HEK293T (cell line): ENCODE results near the gene RPS27A.

Source experiments
- ARNT ChIP-seq: fragments of 450-650 bp; IDR thresholded peaks from 2 replicates; pipeline ENCODE4 v1.6.1; 2017; ENCODE audit warnings: mild to moderate bottlenecking
- BHLHE40 ChIP-seq: fragments of 450-650 bp; IDR thresholded peaks from 2 replicates; pipeline ENCODE4 v1.6.1; 2016; ENCODE audit warnings: mild to moderate bottlenecking, moderate library complexity, borderline replicate concordance
- CTBP1 ChIP-seq: fragments of 450-650 bp; IDR thresholded peaks from 2 replicates; pipeline ENCODE4 v1.6.1; 2016; ENCODE audit warnings: borderline replicate concordance
- ELF4 ChIP-seq: fragments of 450-650 bp; IDR thresholded peaks from 2 replicates; pipeline ENCODE4 v1.6.1; 2017; ENCODE audit warnings: antibody characterized with exemption
- FOXA1 ChIP-seq: fragments of 450-650 bp; IDR thresholded peaks from 2 replicates; pipeline ENCODE4 v1.6.1; 2016; ENCODE audit warnings: mild to moderate bottlenecking
- FOXM1 ChIP-seq: fragments of 450-650 bp; IDR thresholded peaks from 2 replicates; pipeline ENCODE4 v1.6.1; 2017; ENCODE audit warnings: mild to moderate bottlenecking, borderline replicate concordance
- HDGF ChIP-seq: fragments of 450-650 bp; IDR thresholded peaks from 2 replicates; pipeline ENCODE4 v1.6.1; 2017; ENCODE audit warnings: antibody characterized with exemption, borderline replicate concordance
- LEF1 ChIP-seq: fragments of 450-650 bp; IDR thresholded peaks from 2 replicates; pipeline ENCODE4 v1.6.1; 2017; ENCODE audit warnings: mild to moderate bottlenecking, borderline replicate concordance
- NFRKB ChIP-seq: fragments of 450-650 bp; IDR thresholded peaks from 2 replicates; pipeline ENCODE4 v1.6.1; 2016; ENCODE audit warnings: mild to moderate bottlenecking, moderate library complexity
- PKNOX1 ChIP-seq: fragments of 450-650 bp; IDR thresholded peaks from 2 replicates; pipeline ENCODE4 v1.6.1; 2016
- SP1 ChIP-seq: fragments of 450-650 bp; IDR thresholded peaks from 2 replicates; pipeline ENCODE4 v1.6.1; 2017
- SUZ12 ChIP-seq: fragments of 450-650 bp; IDR thresholded peaks from 2 replicates; pipeline ENCODE4 v1.6.1; 2016; ENCODE audit warnings: mild to moderate bottlenecking
- TARDBP ChIP-seq: fragments of 450-650 bp; IDR thresholded peaks from 2 replicates; pipeline ENCODE4 v1.6.1; 2016

GRCh38 chr2:55229221-55229620 is 3.3 kb upstream of the RPS27A start:
- TF ChIP-seq ELF4 (no peak), ARNT (no peak), NFRKB (no peak), SP1 (no peak), FOXM1 (no peak), PKNOX1 (no peak), FOXA1 (no peak), SUZ12 (no peak), TARDBP (no peak), BHLHE40 (no peak), CTBP1 (no peak), HDGF (no peak), LEF1 (no peak)
